Activated CD4-positive, alpha-beta memory T cell treated with anti-CD3 and anti-CD28 coated beads for 36 hours (primary cell): ENCODE data around the gene CPNE8. TPM values are rescaled to one million over a fixed set of nuclear protein-coding genes. Genes with fewer than 3 reads are reported as not detected.

Experiments
- CTCF ChIA-PET: fragments of 350-600 bp; sonication (Branson Sonifier 250); formaldehyde crosslinking; loops from one replicate; lab custom pipeline; 2021; ENCODE audit warnings: antibody characterized with exemption, inconsistent platforms; lab: Charles Lee
- POLR2A ChIA-PET: fragments of 350-600 bp; sonication (Branson Sonifier 250); formaldehyde crosslinking; loops from one replicate; lab custom pipeline; 2021; ENCODE audit warnings: antibody characterized with exemption; lab: Charles Lee
- DNase-seq: peaks from one replicate; pipeline ENCODE4 v3.0.0-alpha.2; 2020
- H3K27ac Mint-ChIP-seq: one replicate; pipeline ENCODE4 v1.8.0; 2021; ENCODE audit warnings: mixed read lengths
- H3K27me3 Mint-ChIP-seq: one replicate; pipeline ENCODE4 v1.8.0; 2021; ENCODE audit warnings: mixed read lengths
- H3K36me3 Mint-ChIP-seq: one replicate; pipeline ENCODE4 v1.8.0; 2021; ENCODE audit warnings: mixed read lengths
- H3K4me1 Mint-ChIP-seq: one replicate; pipeline ENCODE4 v1.8.0; 2021; ENCODE audit warnings: low read depth, mixed read lengths
- H3K4me3 Mint-ChIP-seq: one replicate; pipeline ENCODE4 v1.8.0; 2021; ENCODE audit warnings: mild to moderate bottlenecking, mixed read lengths
- H3K9me3 Mint-ChIP-seq: one replicate; pipeline ENCODE4 v1.8.0; 2021; ENCODE audit warnings: mixed read lengths
- intact Hi-C: fragments of 100-400 bp; cut with micrococcal nuclease; formaldehyde crosslinking; loops from one replicate; pipeline ENCODE4 v1.15.1; 2023
- total RNA-seq, 2 experiments: library from RNA; stranded (reverse); gene quantifications; one replicate each; pipeline ENCODE4 v1.2.3, GENCODE V29; 2021

Gene CPNE8
- total RNA-seq, 2 experiments from 2014 or later, result 4.4 to 4.6 TPM

GRCh38 chr12:38872561-38872960, 32.8 kb downstream of the CPNE8 start:
- Mint-ChIP-seq H3K27me3 (no peaks in the 10 kb centered on the region), H3K36me3 (peaks cover 10% of the 10 kb centered on the region), H3K4me3 (no peak overlapping the region), H3K9me3 (peaks cover 5% of the 10 kb centered on the region), H3K27ac (no peak overlapping the region), H3K4me1 (no peaks in the 10 kb centered on the region)
- intact Hi-C loops, result no loop called here
- no peak for DNase-seq
- ChIA-PET CTCF (no interaction called here), POLR2A (no interaction called here)

GRCh38 chr12:38872156-38872555, 33.2 kb downstream of the CPNE8 start:
- DNase-seq, result no peak
- CTCF ChIA-PET, result no interaction called here
- H3K27me3 Mint-ChIP-seq, result no peaks in the 10 kb centered on the region
- no peak overlapping the region for H3K27ac Mint-ChIP-seq
- no peaks in the 10 kb centered on the region for H3K4me1 Mint-ChIP-seq
- no peak overlapping the region for H3K4me3 Mint-ChIP-seq
- intact Hi-C loops, result no loop called here
- H3K9me3 Mint-ChIP-seq, result peaks cover 5% of the 10 kb centered on the region
- peaks cover 10% of the 10 kb centered on the region for H3K36me3 Mint-ChIP-seq
- POLR2A ChIA-PET, result no interaction called here

- Mint-ChIP-seq H3K36me3 (peaks cover 10% of the 10 kb centered on the region), H3K4me3 (no peak overlapping the region), H3K9me3 (peaks cover 5% of the 10 kb centered on the region), H3K27ac (no peak overlapping the region), H3K4me1 (no peaks in the 10 kb centered on the region), H3K27me3 (no peaks in the 10 kb centered on the region)
- POLR2A ChIA-PET, result no interaction called here
- DNase-seq, result no peak
- intact Hi-C loops, result no loop called here
- CTCF ChIA-PET, result interaction anchor here (1.3 kb wide), 1 partner anchor 52 kb away, joined by 3 read pairs; no protein-coding TSS in a partner anchor
Measured at GRCh38 chr12:38869036-38869435, 36.4 kb downstream of the CPNE8 start.

GRCh38 chr12:38850461-38850860, 54.9 kb downstream of the CPNE8 start:
- Mint-ChIP-seq H3K4me1 (no peaks in the 10 kb centered on the region), H3K27ac (no peak overlapping the region), H3K4me3 (no peak overlapping the region), H3K9me3 (peaks cover 2% of the 10 kb centered on the region), H3K27me3 (no peaks in the 10 kb centered on the region), H3K36me3 (no peaks in the 10 kb centered on the region)
- intact Hi-C loops, result no loop called here
- POLR2A ChIA-PET, result no interaction called here
- no peak for DNase-seq
- CTCF ChIA-PET, result no interaction called here

- POLR2A ChIA-PET, result no interaction called here
- no peak overlapping the region for H3K27ac Mint-ChIP-seq
Measured at GRCh38 chr12:38847247-38847646, 58.1 kb downstream of the CPNE8 start.

GRCh38 chr12:38844267-38844666, 61.1 kb downstream of the CPNE8 start:
- intact Hi-C loops, result no loop called here
- Mint-ChIP-seq H3K9me3 (no peaks in the 10 kb centered on the region), H3K4me3 (no peak overlapping the region), H3K27ac (no peak overlapping the region), H3K4me1 (no peaks in the 10 kb centered on the region), H3K36me3 (no peaks in the 10 kb centered on the region), H3K27me3 (no peaks in the 10 kb centered on the region)
- CTCF ChIA-PET, result no interaction called here
- POLR2A ChIA-PET, result no interaction called here
- no peak for DNase-seq

More at GRCh38 chr12:38847247-38847646, 58.1 kb downstream of the CPNE8 start:
- peaks cover 2% of the 10 kb centered on the region for H3K9me3 Mint-ChIP-seq
- H3K4me1 Mint-ChIP-seq, result no peaks in the 10 kb centered on the region
- DNase-seq, result no peak
- H3K36me3 Mint-ChIP-seq, result no peaks in the 10 kb centered on the region
- no peak overlapping the region for H3K4me3 Mint-ChIP-seq
- intact Hi-C loops, result no loop called here
- CTCF ChIA-PET, result no interaction called here
- H3K27me3 Mint-ChIP-seq, result no peaks in the 10 kb centered on the region

GRCh38 chr12:38838056-38838850, 67.1 kb downstream of the CPNE8 start:
- no peak for DNase-seq
- no peaks in the 10 kb centered on the region for H3K27me3 Mint-ChIP-seq

GRCh38 chr12:38831715-38832114, 73.7 kb downstream of the CPNE8 start:
- Mint-ChIP-seq H3K27me3 (no peaks in the 10 kb centered on the region), H3K4me1 (no peaks in the 10 kb centered on the region), H3K27ac (no peak overlapping the region), H3K36me3 (peaks cover 9% of the 10 kb centered on the region), H3K4me3 (no peak overlapping the region), H3K9me3 (peaks cover 8% of the 10 kb centered on the region)
- ChIA-PET CTCF (no interaction called here), POLR2A (no interaction called here)
- intact Hi-C loops, result no loop called here
- DNase-seq, result no peak

More at GRCh38 chr12:38838056-38838850, 67.1 kb downstream of the CPNE8 start:
- ChIA-PET CTCF (no interaction called here), POLR2A (no interaction called here)
- H3K4me3 Mint-ChIP-seq, result no peak overlapping the region
- peaks cover 4% of the 10 kb centered on the region for H3K36me3 Mint-ChIP-seq
- no peaks in the 10 kb centered on the region for H3K4me1 Mint-ChIP-seq
- H3K27ac Mint-ChIP-seq, result no peak overlapping the region
- H3K9me3 Mint-ChIP-seq, result peaks cover 3% of the 10 kb centered on the region
- intact Hi-C loops, result no loop called here

GRCh38 chr12:38825006-38825405, 80.4 kb downstream of the CPNE8 start:
- Mint-ChIP-seq H3K27ac (no peak overlapping the region), H3K4me1 (peaks cover 3% of the 10 kb centered on the region), H3K4me3 (no peak overlapping the region), H3K36me3 (peaks cover 5% of the 10 kb centered on the region), H3K9me3 (peaks cover 3% of the 10 kb centered on the region), H3K27me3 (no peaks in the 10 kb centered on the region)
- POLR2A ChIA-PET, result no interaction called here
- intact Hi-C loops, result no loop called here
- no peak for DNase-seq
- CTCF ChIA-PET, result no interaction called here

- no peaks in the 10 kb centered on the region for H3K27me3 Mint-ChIP-seq
- ChIA-PET CTCF (no interaction called here), POLR2A (no interaction called here)
- H3K27ac Mint-ChIP-seq, result no peak overlapping the region
- peaks cover 3% of the 10 kb centered on the region for H3K4me1 Mint-ChIP-seq
- DNase-seq, result no peak
- peaks cover 5% of the 10 kb centered on the region for H3K36me3 Mint-ChIP-seq
- H3K4me3 Mint-ChIP-seq, result no peak overlapping the region
- peaks cover 3% of the 10 kb centered on the region for H3K9me3 Mint-ChIP-seq
- intact Hi-C loops, result no loop called here
Measured at GRCh38 chr12:38823738-38824137, 81.7 kb downstream of the CPNE8 start.

GRCh38 chr12:38823314-38823713, 82.1 kb downstream of the CPNE8 start:
- CTCF ChIA-PET, result no interaction called here
- intact Hi-C loops, result no loop called here
- H3K4me1 Mint-ChIP-seq, result peaks cover 3% of the 10 kb centered on the region

GRCh38 chr12:38817942-38818341, 87.4 kb downstream of the CPNE8 start:
- peaks cover 3% of the 10 kb centered on the region for H3K9me3 Mint-ChIP-seq
- H3K4me3 Mint-ChIP-seq, result no peak overlapping the region
- no peaks in the 10 kb centered on the region for H3K36me3 Mint-ChIP-seq
- no peaks in the 10 kb centered on the region for H3K27me3 Mint-ChIP-seq
- intact Hi-C loops, result no loop called here
- no peak overlapping the region for H3K27ac Mint-ChIP-seq
- CTCF ChIA-PET, result no interaction called here
- DNase-seq, result no peak
- POLR2A ChIA-PET, result no interaction called here
- no peaks in the 10 kb centered on the region for H3K4me1 Mint-ChIP-seq

More at GRCh38 chr12:38823314-38823713, 82.1 kb downstream of the CPNE8 start:
- no peak overlapping the region for H3K4me3 Mint-ChIP-seq
- no peak for DNase-seq
- H3K27me3 Mint-ChIP-seq, result no peaks in the 10 kb centered on the region
- no peak overlapping the region for H3K27ac Mint-ChIP-seq
- POLR2A ChIA-PET, result no interaction called here
- H3K9me3 Mint-ChIP-seq, result peaks cover 3% of the 10 kb centered on the region
- peaks cover 3% of the 10 kb centered on the region for H3K36me3 Mint-ChIP-seq

GRCh38 chr12:38813923-38814322, 91.5 kb downstream of the CPNE8 start:
- no peak for DNase-seq
- Mint-ChIP-seq H3K4me1 (no peaks in the 10 kb centered on the region), H3K9me3 (peaks cover 18% of the 10 kb centered on the region), H3K36me3 (peaks cover 9% of the 10 kb centered on the region), H3K27me3 (no peaks in the 10 kb centered on the region), H3K27ac (no peak overlapping the region), H3K4me3 (no peak overlapping the region)
- ChIA-PET POLR2A (interaction anchor here (0.6 kb wide), 1 partner anchor 305 kb away, joined by 3 read pairs; no protein-coding TSS in a partner anchor), CTCF (no interaction called here)
- intact Hi-C loops, result no loop called here
